HepG2 (cell line): ENCODE measurements around the gene TMEM185B. TPM values are rescaled to one million over a fixed set of nuclear protein-coding genes. Genes with fewer than 3 reads are reported as not detected.
A peak's percentile ranks its signal among the peaks of the same experiment; 100 is the strongest.

Experiments used
- BORCS8-MEF2B ChIP-seq: sonication (generic); formaldehyde crosslinking; IDR thresholded peaks from 2 replicates; pipeline ENCODE4 v1.8.0; 2022; ENCODE audit warnings: mild to moderate bottlenecking, missing genetic modification reagents
- E2F5 ChIP-seq: sonication (generic); formaldehyde crosslinking; conservative IDR thresholded peaks from 2 replicates; pipeline ENCODE4 v1.4.0; 2020; ENCODE audit warnings: missing genetic modification reagents
- HNF1A ChIP-seq, 2 experiments: sonication (generic) in 1 of 2; formaldehyde crosslinking in 1 of 2; IDR thresholded peaks; 2 replicates each; pipeline versions ENCODE4 v1.4.0 to v1.6.1; 2016 to 2020; ENCODE audit warnings: borderline replicate concordance in 1 of 2, low read depth in 1 of 2, mild to moderate bottlenecking in 1 of 2, missing genetic modification reagents in 1 of 2
- HNF4G ChIP-seq, 2 experiments: sonication (generic) in 1 of 2; formaldehyde crosslinking in 1 of 2; IDR thresholded peaks; 2 replicates each; pipeline versions ENCODE4 v1.4.0 to v1.6.1; 2011 to 2020; ENCODE audit warnings: borderline replicate concordance in 2 of 2, low read depth in 2 of 2, mild to moderate bottlenecking in 2 of 2, low read length in 1 of 2, missing genetic modification reagents in 1 of 2, moderate library complexity in 1 of 2
- JUND ChIP-seq: sonication (generic); formaldehyde crosslinking; IDR thresholded peaks from 2 replicates; pipeline ENCODE4 v1.8.0; 2022; ENCODE audit warnings: mild to moderate bottlenecking, missing genetic modification reagents
- PHF8 ChIP-seq: sonication (generic); formaldehyde crosslinking; IDR thresholded peaks from 2 replicates; pipeline ENCODE4 v1.5.0; 2020; ENCODE audit warnings: missing genetic modification reagents
- POLR2AphosphoS5 ChIP-seq: IDR thresholded peaks from 2 replicates; pipeline ENCODE4 v1.6.1; 2012; ENCODE audit warnings: low read depth, low read length
- PRPF4 ChIP-seq: fragments of 200-400 bp; formaldehyde crosslinking; IDR thresholded peaks from 2 replicates; pipeline ENCODE4 v1.6.1; 2016; ENCODE audit warnings: low read length, low read depth; ENCODE audit not compliant: poor library complexity, severe bottlenecking
- REST ChIP-seq, 2 experiments: IDR thresholded peaks; 2 replicates each; pipeline ENCODE4 v1.6.1; 2011 to 2012; ENCODE audit warnings: low read length in 2 of 2, borderline replicate concordance in 1 of 2, low read depth in 1 of 2, mild to moderate bottlenecking in 1 of 2, moderate library complexity in 1 of 2
- SP5 ChIP-seq: IDR thresholded peaks from 2 replicates; pipeline ENCODE4 v1.6.1; 2016; ENCODE audit warnings: low read depth, borderline replicate concordance
- SRSF1 ChIP-seq: fragments of 200-400 bp; formaldehyde crosslinking; optimal IDR thresholded peaks from 2 replicates; pipeline ENCODE3; 2017; ENCODE audit warnings: mild to moderate bottlenecking, low read depth, low read length, moderate library complexity
- ZNF225 ChIP-seq: sonication (generic); formaldehyde crosslinking; IDR thresholded peaks from 2 replicates; pipeline ENCODE4 v1.4.0; 2020; ENCODE audit warnings: mild to moderate bottlenecking, missing genetic modification reagents
- ZNF564 ChIP-seq: sonication (generic); formaldehyde crosslinking; IDR thresholded peaks from 2 replicates; pipeline ENCODE4 v1.8.1; 2023; ENCODE audit warnings: mild to moderate bottlenecking, missing genetic modification reagents
- ZNF674 ChIP-seq: sonication (generic); formaldehyde crosslinking; IDR thresholded peaks from 2 replicates; pipeline ENCODE4 v1.5.0; 2020; ENCODE audit warnings: low read depth, mild to moderate bottlenecking, missing genetic modification reagents
- ZNF879 ChIP-seq: sonication (generic); formaldehyde crosslinking; IDR thresholded peaks from 2 replicates; pipeline ENCODE4 v1.8.1; 2023; ENCODE audit warnings: missing genetic modification reagents
- polyA plus RNA-seq, 8 experiments: library from polyadenylated mRNA; depleted of rRNA in 3 of 8; stranded (reverse) in 7 of 8; unstranded in 1 of 8; fragments of >200 nt; fragmentation: Illumina TruSeq in 4 of 8; extraction: Trizol in 4 of 8; gene quantifications; 2 replicates each; pipeline versions ENCODE4 v1.2.1 to v1.2.3, GENCODE V29; 2011 to 2016; ENCODE audit warnings: low read depth in 4 of 8, missing spikeins in 1 of 8, mixed read lengths in 1 of 8; ENCODE audit not compliant: insufficient read depth in 1 of 8
- total RNA-seq, 5 experiments: library from RNA; depleted of rRNA; stranded (reverse); fragments of >200 nt; fragmentation: Illumina TruSeq; extraction: Trizol; gene quantifications; 2 replicates each; pipeline ENCODE4 v1.2.3, GENCODE V29; 2016; ENCODE audit warnings: low read depth in 1 of 5
- TF ChIP-seq, protein P1 (sequence below): sonication (generic); formaldehyde crosslinking; IDR thresholded peaks from 2 replicates; pipeline ENCODE4 v1.9.0; 2022; ENCODE audit warnings: missing genetic modification reagents, mild to moderate bottlenecking, borderline replicate concordance

The TMEM185B gene
- total and polyA plus RNA-seq, 2 of the 13 experiments (the other 11 are each of a cell fraction or from before 2014, with no cell fraction given) = 5.6 to 7.0 TPM

GRCh38 chr2:120238728-120239487 is 15.7 kb upstream of the TMEM185B start (continued):
- no peak for TF ChIP-seq PRPF4
- TF ChIP-seq ZNF879 (CRISPR knock-in tag) = no peak
- no peak; a peak in 1 of 4 replicates for TF ChIP-seq REST (IDR thresholded peaks at IDR 0.05; ENCODE audit: borderline replicate concordance in 1 of 2, low read depth in 1 of 2, low read length in 2 of 2)
- TF ChIP-seq, protein P1, sequence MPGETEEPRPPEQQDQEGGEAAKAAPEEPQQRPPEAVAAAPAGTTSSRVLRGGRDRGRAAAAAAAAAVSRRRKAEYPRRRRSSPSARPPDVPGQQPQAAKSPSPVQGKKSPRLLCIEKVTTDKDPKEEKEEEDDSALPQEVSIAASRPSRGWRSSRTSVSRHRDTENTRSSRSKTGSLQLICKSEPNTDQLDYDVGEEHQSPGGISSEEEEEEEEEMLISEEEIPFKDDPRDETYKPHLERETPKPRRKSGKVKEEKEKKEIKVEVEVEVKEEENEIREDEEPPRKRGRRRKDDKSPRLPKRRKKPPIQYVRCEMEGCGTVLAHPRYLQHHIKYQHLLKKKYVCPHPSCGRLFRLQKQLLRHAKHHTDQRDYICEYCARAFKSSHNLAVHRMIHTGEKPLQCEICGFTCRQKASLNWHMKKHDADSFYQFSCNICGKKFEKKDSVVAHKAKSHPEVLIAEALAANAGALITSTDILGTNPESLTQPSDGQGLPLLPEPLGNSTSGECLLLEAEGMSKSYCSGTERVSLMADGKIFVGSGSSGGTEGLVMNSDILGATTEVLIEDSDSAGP = peak; percentile 82; the same call in 1 of the 2 replicates
- no peak for TF ChIP-seq E2F5
- 0 out of 2 replicates have a peak, but pooled peaks have one; percentile 34 for TF ChIP-seq POLR2AphosphoS5
- peak; percentile 44; the same call in 1 of the 2 replicates for TF ChIP-seq ZNF225
- TF ChIP-seq SRSF1 = no peak
- no peak for TF ChIP-seq HNF1A (IDR thresholded peaks at IDR 0.05; ENCODE audit: low read depth)
- TF ChIP-seq HNF1A (CRISPR knock-in tag; IDR thresholded peaks at IDR 0.05; ENCODE audit: borderline replicate concordance) = 0 out of 2 replicates have a peak, but pooled peaks have one; percentile 15
- peak; percentile 61; the same call in 1 of the 2 replicates for TF ChIP-seq SP5 (CRISPR knock-in tag)
- no peak for TF ChIP-seq ZNF564 (CRISPR knock-in tag)
- peak; percentile 39; the same call in 1 of the 2 replicates for TF ChIP-seq JUND (CRISPR knock-in tag)
- TF ChIP-seq ZNF674 (CRISPR knock-in tag) = no peak
- peak; percentile 26; the same call in 1 of the 2 replicates for TF ChIP-seq PHF8
- no peak for TF ChIP-seq BORCS8-MEF2B
- TF ChIP-seq HNF4G (IDR thresholded peaks at IDR 0.05; ENCODE audit: borderline replicate concordance, low read depth, low read length) = peak; percentile 78
- TF ChIP-seq HNF4G (CRISPR knock-in tag; IDR thresholded peaks at IDR 0.05; ENCODE audit: borderline replicate concordance, low read depth) = peak; percentile 79; the same call in 1 of the 2 replicates
